OCI-M2 (cell line): ENCODE data around the gene C12orf75.
"Not testable (repeated sequence)": the region's sequence is repeated elsewhere in the genome, so short reads cannot be mapped to it uniquely, and the experiment has no call there.

Experiments
- DNase-seq: peaks from one replicate; lab custom pipeline; 2025; ENCODE audit not compliant: unreplicated experiment; lab: John Stamatoyannopoulos, UW

C12orf75 gene

GRCh38 chr12:105334582-105334981 is 4.1 kb downstream of the C12orf75 start:
- no peak for DNase-seq

- DNase-seq, result no peak
Observed at GRCh38 chr12:105335856-105336255, 5.4 kb downstream of the C12orf75 start.

- DNase-seq, result no peak
Observed at GRCh38 chr12:105336411-105336810, 5.9 kb downstream of the C12orf75 start.

- DNase-seq, result no peak
Observed at GRCh38 chr12:105337391-105337790, 6.9 kb downstream of the C12orf75 start.

GRCh38 chr12:105338966-105339365 is 8.5 kb downstream of the C12orf75 start:
- no peak for DNase-seq

GRCh38 chr12:105341010-105341409 is 10.5 kb downstream of the C12orf75 start:
- no peak for DNase-seq

- not testable (repeated sequence) for DNase-seq
Observed at GRCh38 chr12:105341620-105342019, 11.1 kb downstream of the C12orf75 start.

GRCh38 chr12:105342464-105342863 is 12.0 kb downstream of the C12orf75 start:
- no peak for DNase-seq

- DNase-seq, result no peak
Observed at GRCh38 chr12:105343836-105344235, 13.3 kb downstream of the C12orf75 start.

GRCh38 chr12:105347499-105347898 is 17.0 kb downstream of the C12orf75 start:
- no peak for DNase-seq

- no peak for DNase-seq
Observed at GRCh38 chr12:105348142-105348541, 17.7 kb downstream of the C12orf75 start.

- DNase-seq, result no peak
Observed at GRCh38 chr12:105348561-105348960, 18.1 kb downstream of the C12orf75 start.

GRCh38 chr12:105349138-105349537 is 18.6 kb downstream of the C12orf75 start:
- no peak for DNase-seq

- no peak for DNase-seq
Observed at GRCh38 chr12:105351523-105351922, 21.0 kb downstream of the C12orf75 start.

- no peak for DNase-seq
Observed at GRCh38 chr12:105352052-105352451, 21.6 kb downstream of the C12orf75 start.

GRCh38 chr12:105352940-105353635 is 22.6 kb downstream of the C12orf75 start:
- no peak for DNase-seq

GRCh38 chr12:105355752-105356151 is 25.3 kb downstream of the C12orf75 start:
- no peak for DNase-seq

GRCh38 chr12:105357162-105357691 is 26.7 kb downstream of the C12orf75 start:
- no peak for DNase-seq

- no peak for DNase-seq
Observed at GRCh38 chr12:105358789-105359188, 28.3 kb downstream of the C12orf75 start.

- no peak for DNase-seq
Observed at GRCh38 chr12:105359856-105360255, 29.4 kb downstream of the C12orf75 start.

- no peak for DNase-seq
Observed at GRCh38 chr12:105363890-105364289, 33.4 kb downstream of the C12orf75 start.

GRCh38 chr12:105365231-105365630 is 34.7 kb downstream of the C12orf75 start:
- DNase-seq, result no peak
